Urothelium cell line (cell line): ENCODE data around the gene SH3PXD2B.
"Not testable (repeated sequence)": the region's sequence is repeated elsewhere in the genome, so short reads cannot be mapped to it uniquely, and the experiment has no call there.

Source experiments
- DNase-seq: peaks from one replicate; pipeline ENCODE4 v3.0.0; 2011; ENCODE audit warnings: low spot score, mixed read lengths
- FAIRE-seq: peaks from 2 replicates; lab custom pipeline; 2011; peaks lifted over from hg19 to GRCh38; lab: Jason Lieb, UNC

SH3PXD2B gene

GRCh38 chr5:172347496-172348052 is 106.8 kb downstream of the SH3PXD2B start:
- DNase-seq, result no peak
- FAIRE-seq, result no peak

GRCh38 chr5:172345881-172346280 is 108.4 kb downstream of the SH3PXD2B start:
- FAIRE-seq (no peak), DNase-seq (no peak)

GRCh38 chr5:172344855-172345409 is 109.4 kb downstream of the SH3PXD2B start:
- DNase-seq, result no peak
- no peak for FAIRE-seq

GRCh38 chr5:172343741-172344140 is 110.6 kb downstream of the SH3PXD2B start:
- FAIRE-seq (no peak), DNase-seq (no peak)

GRCh38 chr5:172342918-172343317 is 111.4 kb downstream of the SH3PXD2B start:
- DNase-seq, result no peak
- FAIRE-seq, result no peak

GRCh38 chr5:172339264-172340180 is 114.8 kb downstream of the SH3PXD2B start:
- DNase-seq, result no peak
- no peak for FAIRE-seq

- DNase-seq (no peak), FAIRE-seq (no peak)
Measured at GRCh38 chr5:172336676-172337285, 117.5 kb downstream of the SH3PXD2B start.

GRCh38 chr5:172336264-172336663 is 118.1 kb downstream of the SH3PXD2B start:
- FAIRE-seq, result no peak
- DNase-seq, result no peak

GRCh38 chr5:172335721-172336120 is 118.6 kb downstream of the SH3PXD2B start:
- no peak for FAIRE-seq
- DNase-seq, result no peak

- FAIRE-seq (no peak), DNase-seq (no peak)
Measured at GRCh38 chr5:172334641-172335040, 119.7 kb downstream of the SH3PXD2B start.

GRCh38 chr5:172334196-172334595 is 120.1 kb downstream of the SH3PXD2B start:
- DNase-seq (no peak), FAIRE-seq (no peak)

GRCh38 chr5:172326901-172327300 is 127.4 kb downstream of the SH3PXD2B start:
- FAIRE-seq, DNase-seq: not testable (repeated sequence)

- FAIRE-seq (no peak), DNase-seq (no peak)
Measured at GRCh38 chr5:172325452-172325851, 128.9 kb downstream of the SH3PXD2B start.

- no peak for FAIRE-seq
Measured at GRCh38 chr5:172322028-172322965, 132.0 kb downstream of the SH3PXD2B start.

GRCh38 chr5:172321593-172321992 is 132.7 kb downstream of the SH3PXD2B start:
- DNase-seq (no peak), FAIRE-seq (no peak)

More at GRCh38 chr5:172322028-172322965, 132.0 kb downstream of the SH3PXD2B start:
- DNase-seq, result no peak

GRCh38 chr5:172319708-172320441 is 134.4 kb downstream of the SH3PXD2B start:
- DNase-seq, result no peak
- no peak for FAIRE-seq

- DNase-seq (no peak), FAIRE-seq (no peak)
Measured at GRCh38 chr5:172315587-172316493, 138.5 kb downstream of the SH3PXD2B start.

- no peak for FAIRE-seq
Measured at GRCh38 chr5:172313915-172314314, 140.4 kb downstream of the SH3PXD2B start.

GRCh38 chr5:172312286-172312685 is 142.0 kb downstream of the SH3PXD2B start:
- FAIRE-seq (no peak), DNase-seq (no peak)

More at GRCh38 chr5:172313915-172314314, 140.4 kb downstream of the SH3PXD2B start:
- DNase-seq, result no peak
